ENCODE data around the gene RRBP1. TPM values are rescaled to one million over a fixed set of nuclear protein-coding genes. Genes with fewer than 3 reads are reported as not detected.

RRBP1 gene
- total RNA-seq, 1 donor from 2014 or later, result 46.7 TPM

- peaks cover 2% of the 10 kb centered on the region for H3K27me3 Mint-ChIP-seq (ENCODE audit: low read depth)
These were observed 18.6 kb upstream of the RRBP1 start for GRCh38 chr20:17700637-17701036.

GRCh38 chr20:17699931-17700351, 17.9 kb upstream of the RRBP1 start, which contains the start of gene BANF2:
BANF2 (plus strand) TSS chr20:17699966; CDS start chr20:17725026, 25,060 bp downstream.
- no peak for DNase-seq (ENCODE audit: low read depth, low spot score)
- Mint-ChIP-seq H3K9me3 (peaks cover 4% of the 10 kb centered on the region), H3K4me1 (no peaks in the 10 kb centered on the region), H3K27me3 (ENCODE audit: low read depth) (peaks cover 3% of the 10 kb centered on the region), H3K36me3 (ENCODE audit: low read depth) (no peaks in the 10 kb centered on the region), H3K27ac (ENCODE audit: unreplicated experiment) (no peak within 1 kb of the TSS), H3K4me3 (no peak within 1 kb of the TSS)
- TF ChIP-seq CTCF (conservative IDR thresholded peaks at IDR 0.05), result no peak

More at GRCh38 chr20:17700637-17701036, 18.6 kb upstream of the RRBP1 start:
- Mint-ChIP-seq H3K36me3 (ENCODE audit: low read depth) (no peaks in the 10 kb centered on the region), H3K27ac (ENCODE audit: unreplicated experiment) (no peak overlapping the region), H3K4me1 (no peaks in the 10 kb centered on the region), H3K9me3 (peaks cover 2% of the 10 kb centered on the region), H3K4me3 (no peak overlapping the region)
- TF ChIP-seq CTCF (conservative IDR thresholded peaks at IDR 0.05), result no peak
- DNase-seq (ENCODE audit: low read depth, low spot score), result no peak

GRCh38 chr20:17698384-17698783, 16.3 kb upstream of the RRBP1 start:
- no peak for TF ChIP-seq CTCF (conservative IDR thresholded peaks at IDR 0.05)
- DNase-seq (ENCODE audit: low read depth, low spot score), result no peak
- Mint-ChIP-seq H3K4me1 (no peaks in the 10 kb centered on the region), H3K27ac (ENCODE audit: unreplicated experiment) (no peak overlapping the region), H3K4me3 (no peak overlapping the region), H3K27me3 (ENCODE audit: low read depth) (peaks cover 5% of the 10 kb centered on the region), H3K36me3 (ENCODE audit: low read depth) (no peaks in the 10 kb centered on the region), H3K9me3 (peaks cover 4% of the 10 kb centered on the region)

GRCh38 chr20:17697171-17697570, 15.1 kb upstream of the RRBP1 start:
- TF ChIP-seq CTCF (conservative IDR thresholded peaks at IDR 0.05), result no peak
- Mint-ChIP-seq H3K27me3 (ENCODE audit: low read depth) (peaks cover 12% of the 10 kb centered on the region), H3K4me3 (no peak overlapping the region), H3K27ac (ENCODE audit: unreplicated experiment) (no peak overlapping the region), H3K4me1 (no peaks in the 10 kb centered on the region), H3K9me3 (peaks cover 4% of the 10 kb centered on the region), H3K36me3 (ENCODE audit: low read depth) (no peaks in the 10 kb centered on the region)
- DNase-seq (ENCODE audit: low read depth, low spot score), result no peak

GRCh38 chr20:17696287-17696686, 14.2 kb upstream of the RRBP1 start:
- Mint-ChIP-seq H3K4me3 (no peak overlapping the region), H3K36me3 (ENCODE audit: low read depth) (no peaks in the 10 kb centered on the region), H3K27ac (ENCODE audit: unreplicated experiment) (no peak overlapping the region), H3K4me1 (no peaks in the 10 kb centered on the region), H3K27me3 (ENCODE audit: low read depth) (peaks cover 20% of the 10 kb centered on the region), H3K9me3 (peaks cover 4% of the 10 kb centered on the region)
- DNase-seq (ENCODE audit: low read depth, low spot score), result no peak
- TF ChIP-seq CTCF (conservative IDR thresholded peaks at IDR 0.05), result no peak

All from neural crest cell (in vitro differentiated cells).